Measurements from ENCODE around the gene ANGPT4. TPM values are rescaled to one million over a fixed set of nuclear protein-coding genes. Genes with fewer than 3 reads are reported as not detected.

Gene ANGPT4
- total and polyA plus RNA-seq, 9 of the 15 experiments (the other 6 are each of a cell fraction or from before 2014, with no cell fraction given), result not detected

DNA sequence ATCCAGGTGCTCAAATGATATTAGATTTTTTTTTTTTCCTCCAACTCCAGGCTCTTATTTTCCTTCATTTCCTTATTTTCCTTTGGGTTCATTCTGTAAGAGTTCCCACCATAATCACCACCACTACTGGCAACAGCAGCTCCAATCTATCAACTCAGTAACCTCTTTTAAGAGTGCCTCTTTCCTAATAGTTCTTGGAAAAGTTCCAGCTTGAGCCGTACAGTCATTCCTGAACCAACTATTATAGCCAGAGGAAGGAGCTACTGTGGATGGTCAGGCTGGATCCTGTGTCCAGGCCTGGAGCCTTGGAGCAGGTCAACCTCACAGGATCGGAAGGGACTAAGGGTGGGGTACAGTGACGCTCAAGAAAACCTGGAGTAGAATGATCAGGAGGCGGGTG lies 4.2 kb upstream of the ANGPT4 start (continued):
- TF ChIP-seq, protein P1, sequence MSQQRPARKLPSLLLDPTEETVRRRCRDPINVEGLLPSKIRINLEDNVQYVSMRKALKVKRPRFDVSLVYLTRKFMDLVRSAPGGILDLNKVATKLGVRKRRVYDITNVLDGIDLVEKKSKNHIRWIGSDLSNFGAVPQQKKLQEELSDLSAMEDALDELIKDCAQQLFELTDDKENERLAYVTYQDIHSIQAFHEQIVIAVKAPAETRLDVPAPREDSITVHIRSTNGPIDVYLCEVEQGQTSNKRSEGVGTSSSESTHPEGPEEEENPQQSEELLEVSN (IDR thresholded peaks at IDR 0.05; ENCODE audit: borderline replicate concordance in 1 of 2, extremely low read depth in 1 of 2, insufficient read depth in 1 of 2, insufficient read length in 1 of 2, low read depth in 1 of 2, low read length in 1 of 2, poor library complexity in 1 of 2, severe bottlenecking in 1 of 2), result no peak
- no peak for TF ChIP-seq CSDE1 (IDR thresholded peaks at IDR 0.05)

DNA sequence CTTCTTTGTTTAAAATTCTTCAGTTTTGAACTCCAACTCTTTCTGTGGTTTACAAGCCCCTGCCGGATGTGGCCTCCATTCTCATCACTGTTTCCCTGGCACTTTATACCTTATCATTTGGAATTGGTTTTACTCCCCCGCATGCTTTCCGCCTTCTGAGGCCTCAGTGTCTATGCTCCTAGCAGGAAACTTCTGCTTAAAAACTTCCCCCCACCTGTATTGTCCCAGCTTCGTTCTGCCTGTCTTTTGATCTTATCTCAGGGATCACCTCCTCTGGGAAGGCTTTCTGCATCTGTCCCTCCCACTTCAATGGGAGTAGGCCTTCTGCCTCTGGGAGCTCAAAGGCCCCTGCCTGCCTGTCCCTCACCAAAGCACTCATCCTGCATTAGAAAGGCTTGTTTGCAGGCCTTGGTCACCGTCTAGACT lies 3.4 kb upstream of the ANGPT4 start:
- in situ Hi-C loops (cut with MboI) (no loop called here), intact Hi-C loops (cut with micrococcal nuclease) (no loop called here)
- no peaks in the 10 kb centered on the region for H3K9me1 ChIP-seq (ENCODE audit: control insufficient read depth, insufficient read depth, low read length)
- no peak overlapping the region for H3K27ac ChIP-seq (ENCODE audit: extremely low read depth, low read depth, low read length)
- DNase-seq (ENCODE audit: extremely low read depth in 1 of 4, low spot score in 3 of 4) (peak in 3 of 4 experiments; percentile 7 to 67 (median 63)), ATAC-seq (no peak), FAIRE-seq (no peak)
- H2AFZ ChIP-seq (ENCODE audit: low read depth, low read length), result no peak overlapping the region
- TF ChIP-seq ZNF75A (CRISPR knock-in tag; IDR thresholded peaks at IDR 0.05), result no peak
- no peak for TF ChIP-seq ZNF507 (tag; conservative IDR thresholded peaks at IDR 0.05)
- TF ChIP-seq ZNF165 (CRISPR knock-in tag; IDR thresholded peaks at IDR 0.05; ENCODE audit: borderline replicate concordance), result no peak
- TF ChIP-seq ZFP36 (IDR thresholded peaks at IDR 0.05; ENCODE audit: low read depth, low read length, partially characterized antibody), result peak; percentile 4
- TF ChIP-seq HLTF (IDR thresholded peaks at IDR 0.05), result no peak
- 0 out of 2 replicates have a peak, but pooled peaks have one; percentile 25 for TF ChIP-seq GABPA (tag; conservative IDR thresholded peaks at IDR 0.05; ENCODE audit: low read depth)
- TF ChIP-seq RBM15 (IDR thresholded peaks at IDR 0.05; ENCODE audit: insufficient read depth, low read length), result no peak
- TF ChIP-seq, protein P2, sequence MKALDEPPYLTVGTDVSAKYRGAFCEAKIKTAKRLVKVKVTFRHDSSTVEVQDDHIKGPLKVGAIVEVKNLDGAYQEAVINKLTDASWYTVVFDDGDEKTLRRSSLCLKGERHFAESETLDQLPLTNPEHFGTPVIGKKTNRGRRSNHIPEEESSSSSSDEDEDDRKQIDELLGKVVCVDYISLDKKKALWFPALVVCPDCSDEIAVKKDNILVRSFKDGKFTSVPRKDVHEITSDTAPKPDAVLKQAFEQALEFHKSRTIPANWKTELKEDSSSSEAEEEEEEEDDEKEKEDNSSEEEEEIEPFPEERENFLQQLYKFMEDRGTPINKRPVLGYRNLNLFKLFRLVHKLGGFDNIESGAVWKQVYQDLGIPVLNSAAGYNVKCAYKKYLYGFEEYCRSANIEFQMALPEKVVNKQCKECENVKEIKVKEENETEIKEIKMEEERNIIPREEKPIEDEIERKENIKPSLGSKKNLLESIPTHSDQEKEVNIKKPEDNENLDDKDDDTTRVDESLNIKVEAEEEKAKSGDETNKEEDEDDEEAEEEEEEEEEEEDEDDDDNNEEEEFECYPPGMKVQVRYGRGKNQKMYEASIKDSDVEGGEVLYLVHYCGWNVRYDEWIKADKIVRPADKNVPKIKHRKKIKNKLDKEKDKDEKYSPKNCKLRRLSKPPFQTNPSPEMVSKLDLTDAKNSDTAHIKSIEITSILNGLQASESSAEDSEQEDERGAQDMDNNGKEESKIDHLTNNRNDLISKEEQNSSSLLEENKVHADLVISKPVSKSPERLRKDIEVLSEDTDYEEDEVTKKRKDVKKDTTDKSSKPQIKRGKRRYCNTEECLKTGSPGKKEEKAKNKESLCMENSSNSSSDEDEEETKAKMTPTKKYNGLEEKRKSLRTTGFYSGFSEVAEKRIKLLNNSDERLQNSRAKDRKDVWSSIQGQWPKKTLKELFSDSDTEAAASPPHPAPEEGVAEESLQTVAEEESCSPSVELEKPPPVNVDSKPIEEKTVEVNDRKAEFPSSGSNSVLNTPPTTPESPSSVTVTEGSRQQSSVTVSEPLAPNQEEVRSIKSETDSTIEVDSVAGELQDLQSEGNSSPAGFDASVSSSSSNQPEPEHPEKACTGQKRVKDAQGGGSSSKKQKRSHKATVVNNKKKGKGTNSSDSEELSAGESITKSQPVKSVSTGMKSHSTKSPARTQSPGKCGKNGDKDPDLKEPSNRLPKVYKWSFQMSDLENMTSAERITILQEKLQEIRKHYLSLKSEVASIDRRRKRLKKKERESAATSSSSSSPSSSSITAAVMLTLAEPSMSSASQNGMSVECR (CRISPR knock-in tag; IDR thresholded peaks at IDR 0.05), result no peak
- no peak for TF ChIP-seq CAMTA2 (CRISPR knock-in tag; conservative IDR thresholded peaks at IDR 0.05)
- TF ChIP-seq ZNF143 (CRISPR knock-in tag; IDR thresholded peaks at IDR 0.05), result no peak
- H3K4me3 ChIP-seq, result no peak overlapping the region
- H4K20me1 ChIP-seq (replicated peaks; ENCODE audit: control insufficient read depth, insufficient read depth, low read length), result no peaks in the 10 kb centered on the region
- no TSS peak for BruUV-seq (replicated peaks)
- H3K27me3 ChIP-seq (ENCODE audit: control insufficient read depth in 2 of 2, insufficient read depth in 2 of 2, low read length in 2 of 2), result peaks cover 8 to 36% of the 10 kb centered on the region in 2 experiments; a peak in 3 of 5 replicates
- no peaks in the 10 kb centered on the region; a peak in 1 of 5 replicates for H3K4me1 ChIP-seq (replicated peaks in 1 of 2; ENCODE audit: control insufficient read depth in 2 of 2, insufficient read depth in 2 of 2, low read length in 2 of 2)
- no peaks in the 10 kb centered on the region for H3K36me3 ChIP-seq (ENCODE audit: control insufficient read depth, insufficient read depth, low read length)
- H3K4me2 ChIP-seq (ENCODE audit: insufficient read depth, low read length), result no peak overlapping the region
- H3K9me3 ChIP-seq (replicated peaks; ENCODE audit: control insufficient read depth, insufficient read depth, low read depth, low read length), result no peaks in the 10 kb centered on the region
- H3K9ac ChIP-seq (ENCODE audit: insufficient read depth in 1 of 2, low read depth in 2 of 2, low read length in 2 of 2), result no peak overlapping the region; a peak in 1 of 4 replicates
- WGBS (ENCODE audit: insufficient coverage, low coverage, missing lambda C conversion rate), result 9% methylated on average over 5 of the region's 5 CpGs
- CTCF ChIA-PET (ENCODE audit: low intra/inter-chr PET ratio), result no interaction called here
- no peaks in the 10 kb centered on the region for H3K79me2 ChIP-seq (ENCODE audit: control insufficient read depth, insufficient read depth, low read length)
- POLR2A ChIA-PET, result no interaction called here

Data from K562 (cell line).